HEK293T (cell line): ENCODE measurements around the gene RPTOR.

Experiments
- CTCF ChIA-PET: fragments of 350-600 bp; formaldehyde crosslinking; extraction: SDS; loops from one replicate; lab custom pipeline; 2021; ENCODE audit warnings: antibody characterized with exemption, inconsistent platforms; lab: Yijun Ruan, JAX
- POLR2A ChIA-PET: fragments of 350-600 bp; formaldehyde crosslinking; extraction: SDS; loops from one replicate; lab custom pipeline; 2020; ENCODE audit warnings: antibody characterized with exemption, inconsistent platforms; lab: Yijun Ruan, JAX
- DNase-seq: peaks from one replicate; pipeline ENCODE4 v3.0.0; 2012; ENCODE audit warnings: mixed read lengths; ENCODE audit errors: extremely low spot score
- ARNT ChIP-seq: fragments of 450-650 bp; IDR thresholded peaks from 2 replicates; pipeline ENCODE4 v1.6.1; 2017; ENCODE audit warnings: mild to moderate bottlenecking
- BHLHE40 ChIP-seq: fragments of 450-650 bp; IDR thresholded peaks from 2 replicates; pipeline ENCODE4 v1.6.1; 2016; ENCODE audit warnings: mild to moderate bottlenecking, moderate library complexity, borderline replicate concordance
- CTBP1 ChIP-seq: fragments of 450-650 bp; IDR thresholded peaks from 2 replicates; pipeline ENCODE4 v1.6.1; 2016; ENCODE audit warnings: borderline replicate concordance
- ELF4 ChIP-seq: fragments of 450-650 bp; IDR thresholded peaks from 2 replicates; pipeline ENCODE4 v1.6.1; 2017; ENCODE audit warnings: antibody characterized with exemption
- FOXA1 ChIP-seq: fragments of 450-650 bp; IDR thresholded peaks from 2 replicates; pipeline ENCODE4 v1.6.1; 2016; ENCODE audit warnings: mild to moderate bottlenecking
- FOXK2 ChIP-seq: fragments of 450-650 bp; IDR thresholded peaks from 2 replicates; pipeline ENCODE4 v1.6.1; 2016; ENCODE audit warnings: mild to moderate bottlenecking
- FOXM1 ChIP-seq: fragments of 450-650 bp; IDR thresholded peaks from 2 replicates; pipeline ENCODE4 v1.6.1; 2017; ENCODE audit warnings: mild to moderate bottlenecking, borderline replicate concordance
- HDGF ChIP-seq: fragments of 450-650 bp; IDR thresholded peaks from 2 replicates; pipeline ENCODE4 v1.6.1; 2017; ENCODE audit warnings: antibody characterized with exemption, borderline replicate concordance
- L3MBTL2 ChIP-seq: fragments of 450-650 bp; conservative IDR thresholded peaks from 2 replicates; pipeline ENCODE4 v1.6.1; 2016; ENCODE audit warnings: mild to moderate bottlenecking
- LEF1 ChIP-seq: fragments of 450-650 bp; IDR thresholded peaks from 2 replicates; pipeline ENCODE4 v1.6.1; 2017; ENCODE audit warnings: mild to moderate bottlenecking, borderline replicate concordance
- NFRKB ChIP-seq: fragments of 450-650 bp; IDR thresholded peaks from 2 replicates; pipeline ENCODE4 v1.6.1; 2016; ENCODE audit warnings: mild to moderate bottlenecking, moderate library complexity
- SP1 ChIP-seq: fragments of 450-650 bp; IDR thresholded peaks from 2 replicates; pipeline ENCODE4 v1.6.1; 2017
- SUZ12 ChIP-seq: fragments of 450-650 bp; IDR thresholded peaks from 2 replicates; pipeline ENCODE4 v1.6.1; 2016; ENCODE audit warnings: mild to moderate bottlenecking
- TARDBP ChIP-seq: fragments of 450-650 bp; IDR thresholded peaks from 2 replicates; pipeline ENCODE4 v1.6.1; 2016
- ZNF384 ChIP-seq: fragments of 450-650 bp; IDR thresholded peaks from 2 replicates; pipeline ENCODE4 v1.6.1; 2016
- TF ChIP-seq, protein P1 (sequence below): fragments of 450-650 bp; IDR thresholded peaks from 2 replicates; pipeline ENCODE4 v1.6.1; 2016

Gene RPTOR

DNA sequence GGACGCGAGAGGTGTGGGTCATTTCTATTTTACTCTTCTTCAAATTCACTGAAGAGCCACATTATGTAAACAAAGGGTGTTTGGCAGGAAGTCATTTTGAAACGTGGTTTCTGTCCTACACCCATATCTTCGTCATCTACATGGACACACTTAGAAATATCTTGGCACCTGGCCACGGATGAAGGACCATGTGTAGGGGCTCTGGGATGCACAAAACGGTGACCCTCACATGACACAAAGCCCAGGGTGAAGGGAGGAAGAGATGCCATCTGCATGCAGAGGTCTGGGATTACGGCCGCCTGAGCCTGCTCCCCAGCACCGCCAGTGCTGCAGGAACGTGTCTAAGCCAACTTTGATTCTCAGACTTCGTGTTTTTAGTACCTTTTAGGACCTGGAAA lies 316.8 kb downstream of the RPTOR start:
- POLR2A ChIA-PET = no interaction called here

DNA sequence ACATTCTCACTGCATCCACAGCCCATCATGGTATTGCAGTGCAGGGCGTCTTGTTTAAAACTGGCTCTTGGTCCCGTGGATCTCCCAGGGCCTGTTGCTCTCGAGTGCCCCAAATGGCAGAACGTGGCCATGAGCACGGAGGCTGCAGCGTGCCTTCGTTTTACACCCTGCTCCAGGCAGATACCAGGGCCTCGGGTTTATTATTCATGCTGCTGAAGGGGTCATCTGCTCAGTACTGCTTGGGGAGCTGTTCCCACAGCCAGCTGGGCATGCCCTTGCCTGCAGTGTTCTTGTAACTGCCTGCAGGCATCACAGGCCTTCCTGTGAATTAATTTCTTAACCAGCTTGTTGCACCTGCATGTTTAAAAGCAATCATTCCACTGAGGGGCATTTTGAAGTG lies 317.3 kb downstream of the RPTOR start:
- no peak for TF ChIP-seq L3MBTL2
- TF ChIP-seq FOXM1 = no peak
- no peak for TF ChIP-seq LEF1
- no peak for TF ChIP-seq BHLHE40
- no peak for TF ChIP-seq ARNT
- TF ChIP-seq FOXA1 = no peak
- no peak for TF ChIP-seq TARDBP
- no peak for TF ChIP-seq FOXK2
- no peak for TF ChIP-seq SP1
- TF ChIP-seq CTBP1 = no peak
- TF ChIP-seq NFRKB = no peak
- no peak for TF ChIP-seq ZNF384
- TF ChIP-seq, protein P1, sequence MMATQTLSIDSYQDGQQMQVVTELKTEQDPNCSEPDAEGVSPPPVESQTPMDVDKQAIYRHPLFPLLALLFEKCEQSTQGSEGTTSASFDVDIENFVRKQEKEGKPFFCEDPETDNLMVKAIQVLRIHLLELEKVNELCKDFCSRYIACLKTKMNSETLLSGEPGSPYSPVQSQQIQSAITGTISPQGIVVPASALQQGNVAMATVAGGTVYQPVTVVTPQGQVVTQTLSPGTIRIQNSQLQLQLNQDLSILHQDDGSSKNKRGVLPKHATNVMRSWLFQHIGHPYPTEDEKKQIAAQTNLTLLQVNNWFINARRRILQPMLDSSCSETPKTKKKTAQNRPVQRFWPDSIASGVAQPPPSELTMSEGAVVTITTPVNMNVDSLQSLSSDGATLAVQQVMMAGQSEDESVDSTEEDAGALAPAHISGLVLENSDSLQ = no peak
- TF ChIP-seq SUZ12 = no peak
- no peak for TF ChIP-seq ELF4
- no peak for TF ChIP-seq HDGF
- peak; percentile 42 for DNase-seq
- POLR2A ChIA-PET = interaction anchor here (0.5 kb wide), 1 partner anchor 1875 kb away, joined by 3 read pairs; no protein-coding TSS in a partner anchor
- CTCF ChIA-PET = no interaction called here

More for the DNA sequence above, 316.8 kb downstream of the RPTOR start:
- no peak for DNase-seq
- TF ChIP-seq ARNT (no peak), HDGF (no peak), FOXK2 (no peak), SP1 (no peak), BHLHE40 (no peak), ELF4 (no peak), L3MBTL2 (no peak), FOXA1 (no peak), TARDBP (no peak), SUZ12 (no peak), ZNF384 (no peak), NFRKB (no peak)
- TF ChIP-seq, protein P1 = no peak
- CTCF ChIA-PET = no interaction called here

DNA sequence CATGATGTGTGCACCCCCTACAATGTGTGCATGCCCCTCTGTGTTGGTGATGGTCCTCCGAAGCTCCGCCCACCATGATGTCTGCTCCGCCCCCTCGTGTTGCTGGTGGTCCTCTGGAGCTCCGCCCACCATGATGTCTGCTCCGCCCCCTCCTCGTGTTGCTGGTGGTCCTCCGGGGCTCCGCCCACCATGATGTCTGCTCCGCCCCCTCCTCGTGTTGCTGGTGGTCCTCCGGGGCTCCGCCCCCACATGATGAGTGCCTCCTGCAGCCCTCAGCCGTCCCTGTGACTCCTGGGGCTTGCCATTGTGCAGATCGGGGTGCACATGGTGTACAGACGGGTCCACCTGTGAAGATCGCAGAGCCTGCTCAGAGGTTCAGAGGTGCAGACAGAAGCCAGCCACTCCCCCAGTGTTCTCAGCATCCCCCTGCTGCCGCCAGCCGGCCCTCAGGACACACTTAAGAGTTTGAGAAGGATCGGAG lies 317.9 kb downstream of the RPTOR start:
- ChIA-PET CTCF (no interaction called here), POLR2A (interaction anchor here (0.5 kb wide), 1 partner anchor 1875 kb away, joined by 3 read pairs; no protein-coding TSS in a partner anchor)
- DNase-seq = no peak
- TF ChIP-seq LEF1 = no peak
- TF ChIP-seq, protein P1 = no peak
- no peak for TF ChIP-seq ZNF384
- no peak for TF ChIP-seq ARNT
- no peak for TF ChIP-seq ELF4
- no peak for TF ChIP-seq FOXM1
- TF ChIP-seq NFRKB = no peak
- TF ChIP-seq BHLHE40 = no peak
- TF ChIP-seq L3MBTL2 = no peak

DNA sequence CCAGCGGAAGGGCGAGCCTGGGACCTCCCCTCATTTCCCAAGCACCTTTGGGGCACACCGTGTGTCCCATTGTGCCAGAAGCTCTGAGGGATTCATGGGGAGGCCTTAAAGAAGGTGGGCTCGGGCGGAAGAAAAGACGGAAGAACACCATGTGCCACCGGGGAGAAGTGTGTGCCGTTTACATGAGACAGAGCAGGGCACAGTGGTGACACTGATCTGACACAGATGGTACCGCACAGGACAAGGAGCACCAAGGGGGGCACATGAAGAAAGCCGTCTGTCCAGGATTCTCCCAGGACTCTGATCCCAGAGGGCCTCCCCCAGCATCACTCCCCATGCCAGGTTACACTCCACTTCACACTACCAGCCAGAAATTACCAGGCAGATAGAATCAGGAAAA lies 318.3 kb downstream of the RPTOR start:
- no peak for DNase-seq
- CTCF ChIA-PET = no interaction called here
- no peak for TF ChIP-seq ZNF384
- TF ChIP-seq ELF4 = no peak
- no peak for TF ChIP-seq FOXM1
- TF ChIP-seq NFRKB = no peak
- no peak for TF ChIP-seq SP1
- no peak for TF ChIP-seq HDGF
- no peak for TF ChIP-seq LEF1
- TF ChIP-seq, protein P1 = no peak
- no peak for TF ChIP-seq ARNT
- no peak for TF ChIP-seq FOXK2
- no peak for TF ChIP-seq L3MBTL2
- no peak for TF ChIP-seq FOXA1
- no peak for TF ChIP-seq CTBP1
- POLR2A ChIA-PET = no interaction called here

DNA sequence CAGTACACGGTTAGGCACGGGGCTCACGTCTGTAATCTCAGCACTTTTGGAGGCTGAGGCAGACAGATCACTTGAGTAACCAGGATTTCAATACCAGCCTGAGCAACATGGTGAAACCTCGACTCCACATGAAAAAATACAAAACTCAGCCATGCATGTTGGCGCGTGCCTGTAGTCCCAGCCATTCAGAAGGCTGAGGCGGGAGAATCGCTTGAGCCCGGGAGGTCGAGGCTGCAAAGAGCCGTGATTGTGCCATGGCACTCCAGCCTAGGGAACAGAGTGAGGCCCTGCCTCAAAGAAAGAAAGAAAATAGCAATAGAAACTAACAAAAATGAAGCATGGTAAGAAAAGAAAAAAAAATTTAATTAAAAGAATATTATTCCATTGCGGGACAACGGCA lies 319.0 kb downstream of the RPTOR start:
- no peak for DNase-seq
- CTCF ChIA-PET = no interaction called here
- POLR2A ChIA-PET = no interaction called here
- TF ChIP-seq FOXK2 = no peak
- TF ChIP-seq ZNF384 = no peak
- no peak for TF ChIP-seq HDGF
- TF ChIP-seq, protein P1 = no peak
- TF ChIP-seq CTBP1 = no peak
- no peak for TF ChIP-seq SUZ12
- no peak for TF ChIP-seq TARDBP
